Dendritic cell treated with granulocyte-macrophage colony-stimulating factor and Interleukin-4, amounts not matched to agents 40 ng/mL and 50 ng/mL, for 4 days (primary cell): ENCODE measurements around the gene PID1.

Source experiments
- H3K27ac Mint-ChIP-seq: one replicate; pipeline ENCODE4 v1.8.0; 2022; ENCODE audit warnings: mild to moderate bottlenecking, mixed read lengths
- H3K27me3 Mint-ChIP-seq: one replicate; pipeline ENCODE4 v1.8.0; 2022; ENCODE audit warnings: mild to moderate bottlenecking, mixed read lengths
- H3K36me3 Mint-ChIP-seq: one replicate; pipeline ENCODE4 v1.8.0; 2022; ENCODE audit warnings: low read depth, mixed read lengths
- H3K4me1 Mint-ChIP-seq: one replicate; pipeline ENCODE4 v1.8.0; 2022; ENCODE audit warnings: low read depth, mixed read lengths
- H3K4me3 Mint-ChIP-seq: one replicate; pipeline ENCODE4 v1.8.0; 2022; ENCODE audit warnings: mild to moderate bottlenecking, moderate library complexity, mixed read lengths
- H3K9me3 Mint-ChIP-seq: one replicate; pipeline ENCODE4 v1.8.0; 2022; ENCODE audit warnings: mixed read lengths
- intact Hi-C: fragments of 100-400 bp; cut with micrococcal nuclease; formaldehyde crosslinking; loops from one replicate; pipeline ENCODE4 v1.15.0; 2022

The PID1 gene

GRCh38 chr2:229270551-229271410 is at the start of gene PID1:
TSS of gene PID1 (minus strand) at chr2:229271287. CDS start at chr2:229271043, 244 bp downstream.
- no peak within 1 kb of the TSS for H3K27ac Mint-ChIP-seq
- peaks cover 53% of the 10 kb centered on the region for H3K27me3 Mint-ChIP-seq
- H3K9me3 Mint-ChIP-seq, result no peaks in the 10 kb centered on the region
- intact Hi-C loops, result no loop called here
- H3K36me3 Mint-ChIP-seq, result no peaks in the 10 kb centered on the region
- peaks cover 55% of the 10 kb centered on the region for H3K4me1 Mint-ChIP-seq
- H3K4me3 Mint-ChIP-seq, result peak within 1 kb of the TSS; percentile 78

GRCh38 chr2:229319558-229319957 is 48.5 kb upstream of the PID1 start:
- no peaks in the 10 kb centered on the region for H3K36me3 Mint-ChIP-seq
- peaks cover 23% of the 10 kb centered on the region for H3K4me1 Mint-ChIP-seq
- peaks cover 7% of the 10 kb centered on the region for H3K27me3 Mint-ChIP-seq
- H3K4me3 Mint-ChIP-seq, result no peak overlapping the region
- H3K27ac Mint-ChIP-seq, result no peak overlapping the region
- intact Hi-C loops, result no loop called here
- H3K9me3 Mint-ChIP-seq, result no peaks in the 10 kb centered on the region

GRCh38 chr2:229314117-229314516 is 43.0 kb upstream of the PID1 start:
- Mint-ChIP-seq H3K9me3 (no peaks in the 10 kb centered on the region), H3K4me3 (no peak overlapping the region), H3K27me3 (peaks cover 3% of the 10 kb centered on the region), H3K36me3 (peaks cover 6% of the 10 kb centered on the region), H3K27ac (no peak overlapping the region), H3K4me1 (peaks cover 16% of the 10 kb centered on the region)
- intact Hi-C loops, result no loop called here

GRCh38 chr2:229313591-229313990 is 42.5 kb upstream of the PID1 start:
- Mint-ChIP-seq H3K27me3 (peaks cover 3% of the 10 kb centered on the region), H3K9me3 (no peaks in the 10 kb centered on the region), H3K4me3 (no peak overlapping the region), H3K36me3 (peaks cover 6% of the 10 kb centered on the region), H3K27ac (no peak overlapping the region), H3K4me1 (peaks cover 11% of the 10 kb centered on the region)
- intact Hi-C loops, result no loop called here

GRCh38 chr2:229301237-229301636 is 30.1 kb upstream of the PID1 start:
- H3K36me3 Mint-ChIP-seq, result no peaks in the 10 kb centered on the region
- H3K4me3 Mint-ChIP-seq, result no peak overlapping the region
- peaks cover 18% of the 10 kb centered on the region for H3K27me3 Mint-ChIP-seq
- peaks cover 58% of the 10 kb centered on the region for H3K4me1 Mint-ChIP-seq
- intact Hi-C loops, result no loop called here
- H3K9me3 Mint-ChIP-seq, result peaks cover 6% of the 10 kb centered on the region
- H3K27ac Mint-ChIP-seq, result peak overlapping the region; percentile 71

GRCh38 chr2:229300790-229301189 is 29.7 kb upstream of the PID1 start:
- Mint-ChIP-seq H3K4me3 (no peak overlapping the region), H3K9me3 (peaks cover 6% of the 10 kb centered on the region), H3K36me3 (no peaks in the 10 kb centered on the region), H3K27ac (peak overlapping the region; percentile 71), H3K4me1 (peaks cover 61% of the 10 kb centered on the region), H3K27me3 (peaks cover 15% of the 10 kb centered on the region)
- intact Hi-C loops, result no loop called here

GRCh38 chr2:229300371-229300770 is 29.3 kb upstream of the PID1 start:
- Mint-ChIP-seq H3K36me3 (no peaks in the 10 kb centered on the region), H3K9me3 (peaks cover 6% of the 10 kb centered on the region), H3K4me3 (no peak overlapping the region), H3K27me3 (peaks cover 16% of the 10 kb centered on the region), H3K27ac (peak overlapping the region; percentile 71), H3K4me1 (peaks cover 61% of the 10 kb centered on the region)
- intact Hi-C loops, result no loop called here

GRCh38 chr2:229297247-229297646 is 26.2 kb upstream of the PID1 start:
- Mint-ChIP-seq H3K27ac (no peak overlapping the region), H3K36me3 (no peaks in the 10 kb centered on the region), H3K4me3 (no peak overlapping the region), H3K27me3 (peaks cover 11% of the 10 kb centered on the region), H3K4me1 (peaks cover 51% of the 10 kb centered on the region), H3K9me3 (peaks cover 6% of the 10 kb centered on the region)
- intact Hi-C loops, result loop anchor here (5.0 kb wide), 1 partner anchor 35 kb away; no protein-coding TSS in a partner anchor

- Mint-ChIP-seq H3K36me3 (no peaks in the 10 kb centered on the region), H3K9me3 (peaks cover 6% of the 10 kb centered on the region), H3K27me3 (peaks cover 11% of the 10 kb centered on the region), H3K4me1 (peaks cover 44% of the 10 kb centered on the region), H3K4me3 (no peak overlapping the region), H3K27ac (no peak overlapping the region)
- intact Hi-C loops, result loop anchor here (5.0 kb wide), 1 partner anchor 36 kb away; no protein-coding TSS in a partner anchor
These were observed 25.4 kb upstream of the PID1 start for GRCh38 chr2:229296536-229296935.

GRCh38 chr2:229296016-229296415 is 24.9 kb upstream of the PID1 start:
- peaks cover 6% of the 10 kb centered on the region for H3K9me3 Mint-ChIP-seq
- peaks cover 39% of the 10 kb centered on the region for H3K4me1 Mint-ChIP-seq
- no peaks in the 10 kb centered on the region for H3K36me3 Mint-ChIP-seq
- H3K27me3 Mint-ChIP-seq, result peaks cover 11% of the 10 kb centered on the region
- intact Hi-C loops, result loop anchor here (5.0 kb wide), 1 partner anchor 36 kb away; no protein-coding TSS in a partner anchor
- H3K27ac Mint-ChIP-seq, result no peak overlapping the region
- no peak overlapping the region for H3K4me3 Mint-ChIP-seq

- H3K4me3 Mint-ChIP-seq, result no peak overlapping the region
- peak overlapping the region; percentile 4 for H3K27ac Mint-ChIP-seq
- no peaks in the 10 kb centered on the region for H3K27me3 Mint-ChIP-seq
- H3K36me3 Mint-ChIP-seq, result no peaks in the 10 kb centered on the region
- peaks cover 8% of the 10 kb centered on the region for H3K9me3 Mint-ChIP-seq
- H3K4me1 Mint-ChIP-seq, result peaks cover 21% of the 10 kb centered on the region
- intact Hi-C loops, result loop anchor here (5.0 kb wide), 1 partner anchor 124 kb away; no protein-coding TSS in a partner anchor
These were observed 16.7 kb upstream of the PID1 start for GRCh38 chr2:229287823-229288222.

GRCh38 chr2:229282758-229283546 is 11.9 kb upstream of the PID1 start:
- no peak overlapping the region for H3K4me3 Mint-ChIP-seq
- H3K36me3 Mint-ChIP-seq, result no peaks in the 10 kb centered on the region
- H3K27ac Mint-ChIP-seq, result no peak overlapping the region
- no peaks in the 10 kb centered on the region for H3K9me3 Mint-ChIP-seq
- intact Hi-C loops, result no loop called here
- peaks cover 9% of the 10 kb centered on the region for H3K27me3 Mint-ChIP-seq
- H3K4me1 Mint-ChIP-seq, result peaks cover 25% of the 10 kb centered on the region

- intact Hi-C loops, result loop anchor here (5.0 kb wide), 1 partner anchor 53 kb away; no protein-coding TSS in a partner anchor
- H3K4me1 Mint-ChIP-seq, result peaks cover 17% of the 10 kb centered on the region
These were observed 8.4 kb upstream of the PID1 start for GRCh38 chr2:229279516-229279915.

GRCh38 chr2:229275506-229275905 is 4.4 kb upstream of the PID1 start:
- no peaks in the 10 kb centered on the region for H3K9me3 Mint-ChIP-seq
- H3K27me3 Mint-ChIP-seq, result peaks cover 44% of the 10 kb centered on the region
- no peaks in the 10 kb centered on the region for H3K36me3 Mint-ChIP-seq
- no peak overlapping the region for H3K4me3 Mint-ChIP-seq
- no peak overlapping the region for H3K27ac Mint-ChIP-seq
- intact Hi-C loops, result loop anchor here (5.0 kb wide), 1 partner anchor 57 kb away; no protein-coding TSS in a partner anchor
- peaks cover 34% of the 10 kb centered on the region for H3K4me1 Mint-ChIP-seq

More at GRCh38 chr2:229279516-229279915, 8.4 kb upstream of the PID1 start:
- no peak overlapping the region for H3K27ac Mint-ChIP-seq
- peaks cover 27% of the 10 kb centered on the region for H3K27me3 Mint-ChIP-seq
- no peak overlapping the region for H3K4me3 Mint-ChIP-seq
- no peaks in the 10 kb centered on the region for H3K9me3 Mint-ChIP-seq
- no peaks in the 10 kb centered on the region for H3K36me3 Mint-ChIP-seq
